T-helper 1 cell treated with Interleukin-12 subunit alpha and Interleukin-12 subunit beta and Interleukin-4 antibody, amounts not matched to agents 30 ng/mL and 1 ng/mL, for 36 hours (primary cell): ENCODE results near the gene NUDT3. TPM values are rescaled to one million over a fixed set of nuclear protein-coding genes. Genes with fewer than 3 reads are reported as not detected.
"Not testable (repeated sequence)": the region's sequence is repeated elsewhere in the genome, so short reads cannot be mapped to it uniquely, and the experiment has no call there.

Source experiments
- intact Hi-C: fragments of 100-400 bp; cut with micrococcal nuclease; formaldehyde crosslinking; loops from one replicate; pipeline ENCODE4 v1.15.1; 2024
- total RNA-seq: library from RNA; stranded (reverse); gene quantifications from 2 replicates; pipeline ENCODE4 v1.2.3, GENCODE V29; 2022

The NUDT3 gene
- total RNA-seq, 1 donor from 2014 or later = 14.1 TPM

DNA sequence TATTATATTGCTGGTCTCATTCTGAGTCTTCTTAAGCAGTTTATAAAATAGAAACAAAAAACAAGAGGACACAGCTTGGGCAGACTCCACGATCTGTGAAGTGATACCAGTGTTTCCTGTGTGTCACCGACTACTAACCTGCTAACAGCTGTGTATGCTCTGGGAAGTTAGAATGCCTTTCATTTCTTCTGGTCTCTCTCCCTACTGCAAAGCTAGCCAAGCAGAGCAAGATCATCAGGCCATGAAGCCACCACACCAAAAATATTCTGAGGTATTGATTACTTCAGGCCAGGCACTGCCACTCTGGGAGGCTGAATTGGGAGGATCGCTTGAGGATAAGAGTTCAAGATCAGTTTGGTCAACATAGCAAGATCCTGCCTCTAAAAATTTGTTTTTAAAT, 96.7 kb downstream of the NUDT3 start:
- intact Hi-C loops = no loop called here

DNA sequence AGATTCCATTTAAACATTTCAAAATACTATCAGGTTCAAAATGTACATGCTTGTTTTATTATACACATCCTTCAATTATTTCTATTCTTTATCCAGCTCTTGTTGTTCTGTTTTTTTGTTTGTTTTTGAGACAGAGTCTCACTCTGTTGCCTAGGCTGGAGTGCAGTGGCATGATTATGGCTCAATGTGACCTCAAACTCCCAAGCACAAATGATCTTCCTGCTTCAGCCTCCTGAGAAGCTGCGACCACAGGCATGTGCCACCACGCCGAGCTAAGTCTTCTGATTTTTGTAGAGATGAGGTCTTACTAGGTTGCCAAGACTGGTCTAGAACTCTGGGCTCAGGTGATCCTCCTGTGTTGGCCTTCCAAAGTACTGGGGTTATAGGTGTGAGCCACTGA, 99.5 kb downstream of the NUDT3 start:
- intact Hi-C loops = no loop called here

DNA sequence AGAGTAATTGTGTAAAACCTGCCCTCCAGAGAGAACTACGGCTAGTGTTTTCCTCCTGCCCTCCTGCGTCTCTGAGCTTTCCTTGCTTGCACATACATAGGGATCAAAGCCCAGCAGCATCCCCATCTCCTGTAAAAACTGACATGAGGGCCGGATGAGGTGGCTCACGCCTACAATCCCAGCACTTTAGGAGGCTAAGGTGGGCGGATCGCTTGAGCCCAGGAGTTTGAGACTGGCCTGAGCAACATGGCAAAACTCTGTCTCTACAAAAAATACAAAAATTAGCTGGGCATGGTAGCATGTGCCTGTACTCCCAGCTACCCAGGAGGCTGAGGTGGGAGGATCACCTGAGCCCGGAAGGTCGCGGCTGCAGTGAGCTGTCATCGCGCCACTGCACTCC, 103.3 kb downstream of the NUDT3 start:
- intact Hi-C loops = no loop called here

DNA sequence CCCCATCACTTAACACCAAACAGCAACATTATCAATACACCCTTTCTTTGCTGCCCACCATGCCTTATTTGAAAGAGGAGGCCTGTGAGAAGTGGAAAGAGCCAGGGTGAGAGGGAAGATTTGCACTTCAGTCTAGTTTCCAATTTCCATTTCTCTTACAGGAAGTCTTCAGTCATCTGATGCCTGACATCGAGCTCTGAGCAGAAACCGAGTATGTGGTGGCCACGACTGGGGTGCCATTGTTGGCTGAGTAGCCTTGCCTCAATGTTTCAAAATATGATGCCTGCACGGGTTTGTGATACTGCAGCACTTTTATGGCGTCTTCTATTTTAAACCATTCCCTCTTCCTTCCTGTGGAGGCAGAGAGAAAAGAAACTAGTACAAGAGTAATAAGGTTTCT, 103.9 kb downstream of the NUDT3 start:
- intact Hi-C loops = no loop called here

DNA sequence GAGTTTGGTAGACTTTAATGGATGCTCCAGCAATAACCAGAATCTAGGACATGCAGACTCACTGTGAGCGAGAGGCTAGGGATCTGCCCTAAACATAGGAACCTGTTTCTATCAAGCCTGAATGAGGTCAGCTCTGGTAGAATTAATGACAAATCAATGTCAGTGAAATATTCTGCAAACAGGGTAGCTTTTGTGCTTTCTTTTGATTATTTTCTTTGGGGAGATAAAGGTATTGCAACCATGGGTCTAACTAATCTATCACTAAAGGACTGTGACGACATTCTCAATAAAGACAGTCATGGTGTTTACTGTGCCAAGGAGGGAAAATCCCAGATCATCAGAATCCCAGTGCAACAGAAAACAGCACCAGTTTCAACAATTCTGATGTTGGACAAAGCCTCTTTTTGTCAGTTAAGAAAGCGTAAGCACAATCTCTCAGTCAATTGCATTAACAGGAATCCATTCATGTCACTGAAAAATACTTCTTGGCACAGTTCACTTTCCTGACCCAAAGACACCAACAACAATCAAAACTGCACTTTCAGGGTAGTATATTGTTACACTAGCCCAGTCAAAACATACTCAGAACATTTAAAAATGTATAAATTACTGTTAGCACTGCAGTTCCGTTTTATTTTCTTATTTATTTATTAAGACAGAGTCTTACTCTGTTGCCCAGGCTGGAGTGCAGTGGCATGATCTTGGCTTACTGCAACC, 106.9 kb downstream of the NUDT3 start:
- intact Hi-C loops = no loop called here

DNA sequence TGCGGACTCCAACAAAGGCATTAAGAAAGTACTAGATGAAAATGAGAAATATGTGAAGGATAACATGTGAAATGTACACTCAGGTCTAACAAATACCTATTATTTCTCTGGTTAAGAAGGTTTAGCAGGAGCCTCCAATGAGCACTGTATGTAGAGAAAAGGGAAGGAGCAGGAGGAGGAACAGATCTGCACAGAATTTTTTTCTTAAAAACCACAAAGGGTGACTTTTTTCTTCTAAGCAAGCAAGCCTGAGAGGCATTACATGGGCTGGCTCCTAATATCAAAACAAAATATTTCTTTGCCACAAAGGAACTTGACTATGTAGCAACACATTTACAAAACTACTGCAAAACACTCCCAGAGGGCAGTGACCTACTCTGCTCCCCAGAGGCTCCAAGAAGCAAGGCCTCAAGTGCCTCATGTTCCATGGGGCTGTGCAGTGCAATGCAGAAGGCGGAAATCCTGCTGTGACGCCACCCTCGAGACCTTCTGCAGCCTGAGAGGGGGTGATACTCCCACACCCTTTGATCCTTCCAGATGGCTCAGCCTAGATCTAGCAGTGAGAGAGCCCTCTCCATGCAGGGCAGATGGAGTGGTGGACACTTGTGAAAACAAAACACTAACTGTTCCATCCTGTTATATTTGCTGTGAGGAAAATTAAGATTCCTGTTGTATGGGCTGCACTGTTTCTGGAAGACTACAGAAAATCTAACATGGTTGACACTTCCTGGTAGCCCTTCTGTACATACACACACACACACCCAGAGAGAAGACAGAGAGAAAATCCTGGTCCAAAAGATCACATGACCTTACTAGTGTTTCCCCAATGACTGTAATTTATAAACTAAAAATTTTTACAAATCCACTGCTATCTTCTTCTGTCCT, 107.7 kb downstream of the NUDT3 start:
- intact Hi-C loops = no loop called here

DNA sequence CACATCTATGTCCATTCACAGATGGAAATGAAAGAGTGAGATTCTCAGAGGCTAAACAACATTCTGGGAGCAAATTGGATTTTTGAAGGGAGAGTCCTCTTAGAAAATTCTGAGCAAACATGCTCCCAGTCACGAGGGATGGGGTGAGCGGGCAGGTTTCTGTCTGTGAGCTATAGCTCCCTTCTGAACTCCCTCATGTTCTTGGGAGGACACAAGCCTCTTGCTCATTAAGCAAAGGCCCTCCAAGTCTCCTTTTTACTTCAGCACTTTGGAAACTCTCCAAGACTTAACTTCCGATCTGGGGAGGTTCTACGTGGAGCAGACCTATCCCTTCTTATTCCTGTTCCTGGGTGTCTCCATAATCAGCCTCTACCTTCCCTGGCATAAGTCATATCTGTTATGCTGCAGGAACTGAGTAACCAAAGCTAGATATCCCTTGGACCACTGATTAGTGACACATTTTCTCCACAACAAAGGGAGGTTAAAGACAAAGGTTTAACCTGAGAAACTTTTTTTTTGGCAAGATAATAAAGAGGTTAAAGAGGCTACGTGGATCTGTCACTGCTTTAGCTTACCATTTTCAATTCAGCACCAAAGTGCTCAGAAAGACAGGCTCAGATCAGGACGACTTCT, 110.7 kb downstream of the NUDT3 start:
- intact Hi-C loops = no loop called here

DNA sequence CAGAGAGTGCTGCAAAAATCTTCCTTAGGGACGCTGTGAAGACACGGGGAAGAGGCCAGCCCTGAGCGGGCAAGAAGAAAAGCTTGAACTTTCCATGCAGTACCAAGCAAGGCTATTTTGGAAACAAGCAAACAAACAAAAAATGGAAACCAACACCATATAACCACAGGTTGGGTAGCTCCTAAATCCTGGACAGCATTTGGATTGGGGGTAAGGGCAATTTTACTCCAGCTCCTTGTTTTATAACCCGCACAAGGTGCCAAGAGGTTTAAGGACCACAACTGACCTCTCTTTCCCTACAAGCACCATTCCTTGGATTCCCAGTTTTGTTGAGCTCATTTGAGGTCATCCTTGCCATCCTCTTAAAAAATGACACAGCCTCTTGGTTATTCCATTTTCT, 112.3 kb downstream of the NUDT3 start:
- intact Hi-C loops = no loop called here

DNA sequence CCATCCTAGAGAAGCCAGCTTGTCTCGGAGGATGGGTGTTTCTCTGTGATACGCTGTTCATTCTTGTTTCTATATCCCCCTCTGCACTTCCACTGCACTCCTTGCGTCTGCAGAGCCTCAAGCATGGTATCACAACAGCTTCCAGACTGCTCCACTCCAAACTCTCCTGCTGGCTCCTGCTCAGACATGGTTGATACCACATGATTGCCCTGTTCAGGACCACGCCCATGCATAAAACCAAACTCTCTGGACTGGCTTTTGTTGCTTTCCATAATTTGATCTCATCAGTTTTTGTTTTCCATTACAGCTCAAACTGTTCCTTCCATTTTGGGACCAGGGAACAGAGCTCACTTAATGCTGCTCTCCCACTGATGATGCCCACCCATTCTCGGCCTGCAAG, 113.6 kb downstream of the NUDT3 start:
- intact Hi-C loops = no loop called here

DNA sequence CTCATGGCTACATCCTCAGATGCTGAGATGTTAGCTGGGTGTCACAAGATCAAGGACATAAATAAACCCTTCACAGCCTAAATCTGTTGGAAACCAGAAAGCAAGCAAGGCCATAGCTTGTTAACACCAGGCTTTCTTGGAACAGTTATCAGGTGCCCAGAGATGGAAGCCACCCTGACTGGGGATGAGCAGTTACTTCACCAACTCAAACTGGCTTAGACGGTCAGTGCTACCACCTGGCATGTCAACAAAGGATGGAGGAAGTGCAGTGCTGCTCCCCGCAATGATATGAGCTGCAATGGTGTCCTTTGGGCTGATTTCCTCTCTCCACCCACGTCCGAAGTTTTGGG, 114.7 kb downstream of the NUDT3 start:
- intact Hi-C loops = no loop called here

DNA sequence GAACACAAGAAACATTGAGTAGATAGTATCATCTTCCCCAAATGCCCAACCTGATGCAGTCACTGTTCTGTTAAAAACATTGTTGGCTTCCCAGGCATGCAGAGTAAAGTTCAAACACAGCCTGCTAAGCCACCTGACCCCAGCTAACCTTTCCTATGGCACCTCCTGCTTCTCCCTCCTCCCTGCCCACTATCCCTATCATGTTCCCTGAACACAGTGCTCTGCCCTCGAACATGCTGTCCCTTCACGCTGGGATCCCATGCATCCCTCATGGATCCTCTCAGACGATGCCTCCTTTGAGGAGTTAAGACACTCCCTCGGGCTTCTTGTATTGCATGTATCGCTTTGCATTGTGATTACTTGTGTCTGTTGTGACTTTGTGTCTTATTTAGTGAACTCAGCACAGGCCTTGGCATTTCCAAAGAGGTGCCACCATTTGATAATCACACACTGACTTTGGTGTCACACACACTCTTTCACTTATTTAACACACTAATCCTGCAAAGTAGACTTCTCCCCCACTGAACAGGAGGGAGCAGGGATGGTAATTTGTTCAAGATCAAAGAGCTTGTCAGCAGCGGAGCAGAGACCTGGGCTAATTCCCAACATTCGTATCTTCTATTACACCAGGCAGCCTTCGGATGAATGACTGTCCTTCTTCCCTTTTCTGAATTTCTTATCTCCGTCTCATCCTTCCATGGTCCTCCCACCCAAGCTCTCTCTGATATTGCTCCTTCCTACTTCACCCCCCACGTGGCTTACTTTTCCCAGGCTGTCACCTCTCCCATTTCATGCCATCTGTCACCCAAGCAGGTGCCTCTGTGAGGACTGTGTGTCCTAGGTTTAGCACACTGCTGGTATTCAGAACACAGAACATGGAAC, 115.3 kb downstream of the NUDT3 start:
- intact Hi-C loops = no loop called here

DNA sequence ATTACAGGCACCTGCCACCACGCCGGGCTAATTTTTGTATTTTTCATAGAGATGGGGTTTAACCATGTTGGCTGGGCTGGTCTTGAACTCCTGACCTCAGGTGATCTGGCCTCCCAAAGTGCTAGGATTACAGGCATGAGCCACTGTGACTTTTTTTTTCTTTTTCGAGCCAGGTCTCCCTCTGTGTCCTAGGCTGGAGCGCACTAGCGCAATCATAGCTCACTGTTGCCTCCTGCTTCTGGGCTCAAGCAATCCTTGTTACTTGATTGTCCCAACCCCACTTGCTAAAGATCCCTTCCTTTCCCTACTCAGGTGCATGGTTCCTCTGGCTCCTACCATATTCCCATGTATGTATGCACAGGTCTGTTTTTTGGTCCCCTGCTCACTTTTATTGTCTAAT, 116.3 kb downstream of the NUDT3 start:
- intact Hi-C loops = no loop called here

DNA sequence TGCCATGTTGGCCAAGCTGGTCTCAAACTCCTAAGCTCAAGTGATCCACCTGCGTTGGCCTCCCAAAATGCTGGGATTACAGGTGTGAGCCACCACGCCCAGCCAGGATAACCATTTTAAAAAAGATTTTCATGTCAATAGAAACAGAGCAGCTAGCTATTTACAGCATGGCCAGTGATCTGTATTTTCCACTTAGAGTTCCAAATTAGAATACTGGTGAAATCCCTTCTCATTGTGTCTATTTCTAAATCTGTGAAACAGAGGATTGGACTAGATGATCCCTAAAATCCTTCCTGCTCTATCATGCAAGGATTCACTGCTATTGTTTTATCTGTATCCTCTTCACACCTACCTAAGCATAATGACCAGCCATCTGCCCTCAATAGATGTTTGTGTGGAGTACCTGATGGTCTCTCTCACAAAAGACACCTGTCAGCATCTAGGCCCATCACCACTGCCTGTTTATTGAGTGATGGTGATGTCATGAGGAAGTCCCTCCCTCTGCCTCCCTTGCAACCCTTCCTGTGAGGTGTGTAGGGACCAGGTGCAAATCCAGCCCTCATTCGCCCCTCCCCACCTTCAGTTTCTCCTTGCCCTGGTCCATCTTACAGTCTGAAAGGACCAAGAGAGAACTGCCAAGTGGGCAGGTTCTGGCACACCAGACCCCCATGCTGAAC, 117.2 kb downstream of the NUDT3 start:
- intact Hi-C loops = no loop called here

DNA sequence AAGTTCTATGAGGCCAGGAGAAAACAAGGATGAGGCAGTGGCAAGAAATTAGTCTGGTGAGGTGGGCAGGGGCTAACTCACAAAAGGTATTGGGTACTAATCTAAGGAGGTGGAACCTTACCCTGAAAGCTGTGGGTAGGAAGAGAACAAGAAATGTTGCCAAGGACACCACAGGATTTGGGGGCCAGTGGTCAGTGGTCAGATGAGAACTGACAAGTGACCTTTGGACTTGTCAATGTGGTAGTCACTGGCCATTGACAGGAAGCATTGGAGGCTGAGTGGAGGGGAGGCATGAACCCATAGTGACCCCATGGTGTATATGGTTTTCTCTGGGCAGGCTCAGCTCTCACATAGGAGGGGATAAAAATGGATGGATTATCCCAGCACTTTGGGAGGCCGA, 118.3 kb downstream of the NUDT3 start:
- intact Hi-C loops = no loop called here

DNA sequence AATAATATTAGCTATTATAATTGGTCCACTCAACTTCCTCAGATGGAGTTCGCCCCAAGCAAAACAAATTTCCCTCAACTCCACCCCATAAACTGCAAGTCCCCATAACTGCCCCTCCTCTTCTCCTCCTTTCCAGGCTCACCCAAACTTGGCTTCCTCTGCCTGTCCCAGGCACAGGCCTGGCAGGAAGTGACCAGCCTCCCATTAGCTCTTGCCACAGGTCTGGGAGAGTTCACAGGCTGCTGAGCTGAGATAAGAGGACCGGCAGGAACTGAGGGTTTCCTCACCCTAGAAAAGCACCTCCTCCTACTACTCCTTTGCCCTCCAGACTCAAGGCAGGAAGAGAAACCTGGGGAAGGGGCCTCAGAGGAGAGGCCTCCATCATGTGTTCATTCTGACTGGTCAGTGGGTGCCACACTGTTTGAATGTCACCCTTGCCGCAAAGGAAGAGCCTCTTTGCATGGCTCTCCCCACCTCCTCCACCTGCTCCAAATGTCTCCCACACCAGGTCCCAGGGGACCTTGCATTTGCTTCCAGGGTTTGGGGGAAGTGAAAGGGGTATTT, 119.1 kb downstream of the NUDT3 start:
- intact Hi-C loops = no loop called here

DNA sequence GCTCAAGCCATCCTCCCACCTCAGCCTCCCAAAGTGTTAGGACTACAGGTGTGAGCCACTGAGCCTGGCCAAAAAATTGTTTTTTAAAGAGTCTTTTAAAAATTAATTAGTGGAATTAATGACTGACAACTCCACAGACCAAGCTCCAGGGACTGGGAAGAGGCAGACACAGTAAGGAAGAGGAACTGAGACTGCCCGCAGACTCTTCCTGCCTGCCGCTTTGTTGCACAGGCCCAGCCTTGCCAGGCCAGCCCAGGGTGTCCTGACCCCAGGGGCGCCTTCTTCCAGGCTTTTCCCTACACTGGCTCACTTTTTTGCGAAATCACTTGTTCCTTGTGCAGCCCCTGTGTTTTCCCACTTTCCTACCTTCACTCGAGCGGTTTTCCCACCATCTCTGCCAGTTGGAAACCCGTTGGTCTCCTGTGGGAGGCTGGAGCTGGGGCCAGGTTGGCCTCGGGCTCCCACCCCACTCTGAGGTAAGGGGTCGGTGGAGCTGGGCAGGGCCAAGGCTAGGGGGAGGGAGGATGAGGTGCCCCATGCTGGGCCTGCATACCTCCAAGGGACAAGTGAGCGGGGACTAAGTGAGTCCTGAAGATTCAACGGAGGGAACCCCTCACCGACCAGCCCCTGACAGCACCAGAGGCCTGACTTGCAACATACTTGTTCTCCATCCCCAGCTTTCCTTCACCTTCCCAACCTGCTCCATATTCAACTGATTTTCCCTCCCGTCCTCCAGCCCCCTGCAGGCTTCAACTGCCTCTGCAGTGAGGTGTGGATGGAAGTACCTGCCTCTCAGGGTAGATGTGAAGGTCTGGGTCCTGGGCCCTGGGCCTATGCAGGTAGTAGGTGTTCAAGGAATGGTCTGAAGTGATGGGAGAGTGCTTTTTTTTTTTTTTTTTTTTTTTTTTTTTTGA, 120.2 kb downstream of the NUDT3 start:
- intact Hi-C loops = no loop called here

DNA sequence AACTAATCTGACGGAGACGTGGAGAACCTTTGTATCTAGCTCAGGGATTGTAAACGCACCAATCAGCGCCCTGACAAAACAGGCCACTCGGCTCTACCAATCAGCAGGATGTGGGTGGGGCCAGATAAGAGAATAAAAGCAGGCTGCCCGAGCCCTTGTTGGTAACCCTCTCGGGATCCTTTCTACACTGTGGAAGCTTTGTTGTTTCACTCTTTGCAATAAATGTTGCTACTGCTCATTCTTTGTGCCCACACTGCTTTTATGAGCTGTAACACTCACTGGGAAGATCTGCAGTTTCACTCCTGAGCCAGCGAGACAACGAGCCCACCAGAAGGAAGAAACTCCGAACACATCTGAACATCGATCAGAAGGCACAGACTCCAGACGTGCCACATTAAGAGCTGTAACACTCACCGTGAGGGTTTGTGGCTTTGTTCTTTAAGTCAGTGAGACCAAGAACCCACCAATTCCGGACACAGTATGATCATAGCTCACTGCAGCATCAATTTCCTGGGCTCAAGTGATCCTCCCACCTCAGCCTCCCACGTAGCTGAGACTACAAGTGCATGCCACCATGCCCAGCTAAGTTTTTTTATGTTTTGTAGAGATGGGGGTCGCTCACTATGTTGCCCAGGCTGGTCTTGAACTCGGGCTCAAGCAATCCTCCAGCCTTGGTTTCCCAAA, 122.7 kb downstream of the NUDT3 start:
- intact Hi-C loops = not testable (repeated sequence)

DNA sequence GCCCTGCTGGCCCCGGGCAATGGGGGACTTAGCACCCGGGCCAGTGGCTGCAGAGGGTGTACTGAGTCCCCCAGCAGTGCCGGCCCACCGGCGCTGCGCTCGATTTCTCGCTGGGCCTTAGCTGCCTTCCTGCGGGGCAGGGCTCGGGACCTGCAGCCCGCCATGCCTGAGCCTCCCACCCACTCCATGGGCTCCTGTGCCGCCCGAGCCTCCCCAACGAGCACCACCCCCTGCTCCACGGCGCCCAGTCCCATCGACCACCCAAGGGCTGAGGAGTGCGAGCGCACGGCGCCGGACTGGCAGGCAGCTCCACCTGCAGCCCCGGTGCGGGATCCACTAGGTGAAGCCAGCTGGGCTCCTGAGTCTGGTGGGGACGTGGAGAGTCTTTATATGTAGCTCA, 123.3 kb downstream of the NUDT3 start:
- intact Hi-C loops = not testable (repeated sequence)

DNA sequence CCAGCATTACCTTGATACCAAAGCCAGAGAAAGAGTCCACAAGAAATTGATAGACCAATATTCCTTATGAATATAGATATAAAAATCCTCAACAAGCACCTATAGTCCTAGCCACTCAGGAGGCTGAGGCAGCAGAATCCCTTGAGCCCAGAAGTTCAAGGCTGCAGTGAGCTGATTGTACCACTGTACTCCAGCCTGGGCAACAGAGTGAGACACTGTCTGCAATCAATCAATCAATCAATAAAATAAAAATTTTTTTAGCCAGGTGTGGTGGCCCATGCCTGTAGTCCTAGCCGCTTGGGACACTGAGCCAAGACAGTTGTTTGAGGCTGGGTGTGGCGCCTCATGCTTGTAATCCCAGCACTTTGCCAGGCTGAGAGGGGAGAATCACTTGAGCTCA, 124.7 kb downstream of the NUDT3 start:
- intact Hi-C loops = no loop called here
